Esophagus squamous epithelium (tissue), 4 donors: ENCODE measurements around the gene RHO.

Source experiments
- CTCF ChIP-seq, 6 experiments: fragments of 450-650 bp in 4 of 6; fragments of 200-600 bp in 2 of 6; sonication (generic) in 2 of 6; IDR thresholded peaks; one replicate each; pipeline ENCODE4 v1.5.1; 2016 to 2019; ENCODE audit warnings: antibody characterized with exemption in 6 of 6, mild to moderate bottlenecking in 4 of 6, moderate library complexity in 4 of 6
- POLR2A ChIP-seq, 4 donors: fragments of 450-650 bp; IDR thresholded peaks; one replicate each; pipeline ENCODE4 v1.6.1; 2017; ENCODE audit warnings: antibody characterized with exemption in 4 of 4, mild to moderate bottlenecking in 4 of 4, moderate library complexity in 3 of 4

GRCh38 chr3:129519896-129520715 is 8.3 kb upstream of the RHO start:
- TF ChIP-seq POLR2A (IDR thresholded peaks at IDR 0.05) (no peak), CTCF (IDR thresholded peaks at IDR 0.05) (no peak)
